Activated naive CD8-positive, alpha-beta T cell treated with anti-CD3 and anti-CD28 coated beads, Interleukin-2, amount 50 U/mL, for 24 hours (primary cell): ENCODE results near the gene GNG8.
A peak's percentile ranks its signal among the peaks of the same experiment; 100 is the strongest.

Source experiments
- ATAC-seq: fragments of 150-1000 bp; cut with Tn5 transposase; one replicate; pipeline ENCODE4 v1.10.0; 2021
- DNase-seq: peaks from one replicate; pipeline ENCODE4 v3.0.0; 2021
- H3K27ac Mint-ChIP-seq: one replicate; pipeline ENCODE4 v1.8.0; 2021; ENCODE audit warnings: mild to moderate bottlenecking, mixed read lengths
- H3K27me3 Mint-ChIP-seq: one replicate; pipeline ENCODE4 v1.8.0; 2021; ENCODE audit warnings: mixed read lengths
- H3K36me3 Mint-ChIP-seq: one replicate; pipeline ENCODE4 v1.8.0; 2021; ENCODE audit warnings: low read depth, mixed read lengths
- H3K4me1 Mint-ChIP-seq: one replicate; pipeline ENCODE4 v1.8.0; 2021; ENCODE audit warnings: mixed read lengths
- H3K4me3 Mint-ChIP-seq: one replicate; pipeline ENCODE4 v1.8.0; 2021; ENCODE audit warnings: mild to moderate bottlenecking, moderate library complexity, mixed read lengths
- H3K9me3 Mint-ChIP-seq: one replicate; pipeline ENCODE4 v1.8.0; 2021; ENCODE audit warnings: mixed read lengths

The GNG8 gene

GRCh38 chr19:46616631-46617322, 19.2 kb downstream of the GNG8 start:
- Mint-ChIP-seq H3K27ac (peak overlapping the region; percentile 99), H3K4me1 (peaks cover 94% of the 10 kb centered on the region), H3K36me3 (peaks cover 15% of the 10 kb centered on the region), H3K27me3 (no peaks in the 10 kb centered on the region), H3K4me3 (peak overlapping the region; percentile 79), H3K9me3 (no peaks in the 10 kb centered on the region)
- DNase-seq, result peak; percentile 87
- ATAC-seq, result peak; percentile 26

GRCh38 chr19:46615966-46616365, 20.0 kb downstream of the GNG8 start:
- Mint-ChIP-seq H3K4me1 (peaks cover 94% of the 10 kb centered on the region), H3K36me3 (peaks cover 15% of the 10 kb centered on the region), H3K4me3 (peak overlapping the region; percentile 79), H3K9me3 (no peaks in the 10 kb centered on the region), H3K27me3 (no peaks in the 10 kb centered on the region), H3K27ac (peak overlapping the region; percentile 99)
- no peak for DNase-seq
- ATAC-seq, result no peak

- Mint-ChIP-seq H3K4me3 (no peak overlapping the region), H3K4me1 (peaks cover 93% of the 10 kb centered on the region), H3K9me3 (no peaks in the 10 kb centered on the region), H3K36me3 (peaks cover 30% of the 10 kb centered on the region), H3K27ac (peak overlapping the region; percentile 78), H3K27me3 (no peaks in the 10 kb centered on the region)
- DNase-seq (peak; percentile 91), ATAC-seq (peak; percentile 26)
These were observed 21.8 kb downstream of the GNG8 start for GRCh38 chr19:46614114-46614722.

- Mint-ChIP-seq H3K9me3 (no peaks in the 10 kb centered on the region), H3K27ac (no peak overlapping the region), H3K36me3 (peaks cover 34% of the 10 kb centered on the region), H3K27me3 (no peaks in the 10 kb centered on the region), H3K4me1 (peaks cover 92% of the 10 kb centered on the region), H3K4me3 (no peak overlapping the region)
- DNase-seq, result no peak
- ATAC-seq, result no peak
These were observed 22.5 kb downstream of the GNG8 start for GRCh38 chr19:46613525-46613924.

- no peak for DNase-seq
- H3K9me3 Mint-ChIP-seq, result no peaks in the 10 kb centered on the region
- H3K36me3 Mint-ChIP-seq, result peaks cover 45% of the 10 kb centered on the region
- H3K27ac Mint-ChIP-seq, result peak overlapping the region; percentile 93
- no peaks in the 10 kb centered on the region for H3K27me3 Mint-ChIP-seq
- H3K4me1 Mint-ChIP-seq, result peaks cover 80% of the 10 kb centered on the region
- ATAC-seq, result peak; percentile 2
- H3K4me3 Mint-ChIP-seq, result peak overlapping the region; percentile 64
These were observed 24.2 kb downstream of the GNG8 start for GRCh38 chr19:46611776-46612175.

GRCh38 chr19:46610851-46611770, 24.9 kb downstream of the GNG8 start:
- ATAC-seq (peak; percentile 35), DNase-seq (no peak)
- no peaks in the 10 kb centered on the region for H3K27me3 Mint-ChIP-seq
- H3K9me3 Mint-ChIP-seq, result no peaks in the 10 kb centered on the region
- peaks cover 48% of the 10 kb centered on the region for H3K36me3 Mint-ChIP-seq
- H3K4me3 Mint-ChIP-seq, result peak overlapping the region; percentile 64
- H3K4me1 Mint-ChIP-seq, result peaks cover 78% of the 10 kb centered on the region
- peak overlapping the region; percentile 93 for H3K27ac Mint-ChIP-seq

GRCh38 chr19:46610413-46610775, 25.6 kb downstream of the GNG8 start:
- no peaks in the 10 kb centered on the region for H3K27me3 Mint-ChIP-seq
- H3K27ac Mint-ChIP-seq, result peak overlapping the region; percentile 93
- DNase-seq (no peak), ATAC-seq (no peak)
- H3K4me1 Mint-ChIP-seq, result peaks cover 74% of the 10 kb centered on the region
- no peak overlapping the region for H3K4me3 Mint-ChIP-seq
- peaks cover 53% of the 10 kb centered on the region for H3K36me3 Mint-ChIP-seq
- no peaks in the 10 kb centered on the region for H3K9me3 Mint-ChIP-seq

GRCh38 chr19:46609511-46610412, 26.2 kb downstream of the GNG8 start:
- peaks cover 58% of the 10 kb centered on the region for H3K36me3 Mint-ChIP-seq
- no peaks in the 10 kb centered on the region for H3K9me3 Mint-ChIP-seq
- DNase-seq (no peak), ATAC-seq (no peak)
- H3K4me1 Mint-ChIP-seq, result peaks cover 68% of the 10 kb centered on the region
- peak overlapping the region; percentile 53 for H3K27ac Mint-ChIP-seq
- no peaks in the 10 kb centered on the region for H3K27me3 Mint-ChIP-seq
- no peak overlapping the region for H3K4me3 Mint-ChIP-seq

- no peak overlapping the region for H3K27ac Mint-ChIP-seq
- peaks cover 58% of the 10 kb centered on the region for H3K36me3 Mint-ChIP-seq
These were observed 27.2 kb downstream of the GNG8 start for GRCh38 chr19:46608581-46609345.

GRCh38 chr19:46608178-46608577, 27.8 kb downstream of the GNG8 start:
- ATAC-seq (no peak), DNase-seq (no peak)
- H3K27me3 Mint-ChIP-seq, result no peaks in the 10 kb centered on the region
- H3K9me3 Mint-ChIP-seq, result no peaks in the 10 kb centered on the region
- H3K4me1 Mint-ChIP-seq, result peaks cover 66% of the 10 kb centered on the region
- peak overlapping the region; percentile 47 for H3K27ac Mint-ChIP-seq
- no peak overlapping the region for H3K4me3 Mint-ChIP-seq
- H3K36me3 Mint-ChIP-seq, result peaks cover 63% of the 10 kb centered on the region

More at GRCh38 chr19:46608581-46609345, 27.2 kb downstream of the GNG8 start:
- Mint-ChIP-seq H3K4me1 (peaks cover 64% of the 10 kb centered on the region), H3K27me3 (no peaks in the 10 kb centered on the region), H3K9me3 (no peaks in the 10 kb centered on the region), H3K4me3 (no peak overlapping the region)
- DNase-seq (no peak), ATAC-seq (no peak)

GRCh38 chr19:46607448-46607841, 28.6 kb downstream of the GNG8 start:
- Mint-ChIP-seq H3K9me3 (no peaks in the 10 kb centered on the region), H3K36me3 (peaks cover 63% of the 10 kb centered on the region), H3K27me3 (no peaks in the 10 kb centered on the region), H3K27ac (no peak overlapping the region), H3K4me3 (no peak overlapping the region), H3K4me1 (peaks cover 67% of the 10 kb centered on the region)
- DNase-seq (no peak), ATAC-seq (no peak)

- Mint-ChIP-seq H3K36me3 (peaks cover 69% of the 10 kb centered on the region), H3K4me3 (no peak overlapping the region), H3K9me3 (no peaks in the 10 kb centered on the region), H3K27me3 (no peaks in the 10 kb centered on the region), H3K27ac (no peak overlapping the region), H3K4me1 (peaks cover 63% of the 10 kb centered on the region)
- DNase-seq (no peak), ATAC-seq (no peak)
These were observed 29.1 kb downstream of the GNG8 start for GRCh38 chr19:46606681-46607447.

- peaks cover 55% of the 10 kb centered on the region for H3K4me1 Mint-ChIP-seq
These were observed 30.0 kb downstream of the GNG8 start for GRCh38 chr19:46606019-46606418.

More at GRCh38 chr19:46606019-46606418, 30.0 kb downstream of the GNG8 start:
- peak overlapping the region; percentile 11 for H3K4me3 Mint-ChIP-seq
- ATAC-seq (no peak), DNase-seq (no peak)
- peak overlapping the region; percentile 60 for H3K27ac Mint-ChIP-seq
- H3K27me3 Mint-ChIP-seq, result no peaks in the 10 kb centered on the region
- peaks cover 65% of the 10 kb centered on the region for H3K36me3 Mint-ChIP-seq
- no peaks in the 10 kb centered on the region for H3K9me3 Mint-ChIP-seq
